Keratinocyte (primary cell): ENCODE measurements around the gene ADGRL3. TPM values are rescaled to one million over a fixed set of nuclear protein-coding genes. Genes with fewer than 3 reads are reported as not detected.

Source experiments
- DNase-seq: peaks from one replicate; pipeline ENCODE4 v3.0.0-alpha.2; 2011; ENCODE audit warnings: low read depth, missing footprints, low spot score
- FAIRE-seq: peaks from 2 replicates; lab custom pipeline; 2011; peaks lifted over from hg19 to GRCh38; lab: Jason Lieb, UNC
- H2AFZ ChIP-seq: 2 replicates; pipeline ENCODE4 v1.6.0; 2012; ENCODE audit warnings: low read length, control low read depth, inconsistent platforms; ENCODE audit not compliant: control insufficient read depth
- H3K27ac ChIP-seq: 2 replicates; pipeline ENCODE4 v1.5.1; 2011; ENCODE audit warnings: low read length; ENCODE audit not compliant: control insufficient read depth, insufficient read depth
- H3K27me3 ChIP-seq: 3 replicates; pipeline ENCODE4 v1.6.0; 2011; ENCODE audit warnings: low read length; ENCODE audit not compliant: control insufficient read depth, insufficient read depth; ENCODE audit errors: extremely low read depth
- H3K36me3 ChIP-seq, 2 experiments: 2 replicates in 1 of 2; 3 replicates in 1 of 2; pipeline ENCODE4 v1.5.1; 2011; ENCODE audit warnings: low read length in 2 of 2, mild to moderate bottlenecking in 1 of 2; ENCODE audit not compliant: control insufficient read depth in 2 of 2, insufficient read depth in 2 of 2; ENCODE audit errors: extremely low read depth in 1 of 2
- H3K4me1 ChIP-seq: 3 replicates; pipeline ENCODE4 v1.5.1; 2011; ENCODE audit warnings: low read length; ENCODE audit not compliant: control insufficient read depth, insufficient read depth; ENCODE audit errors: extremely low read depth
- H3K4me2 ChIP-seq: 3 replicates; pipeline ENCODE4 v1.6.0; 2011; ENCODE audit warnings: low read depth, low read length; ENCODE audit not compliant: control insufficient read depth, insufficient read depth; ENCODE audit errors: extremely low read depth
- H3K4me3 ChIP-seq, 3 experiments: fragments of 200-600 bp in 1 of 3; sonication (generic) in 1 of 3; 2 replicates in 2 of 3; 3 replicates in 1 of 3; pipeline ENCODE4 v1.5.1; 2011 to 2016; ENCODE audit warnings: low read length in 3 of 3, mild to moderate bottlenecking in 3 of 3, control low read depth in 2 of 3, inconsistent platforms in 1 of 3, low read depth in 1 of 3, mixed read lengths in 1 of 3, mixed run types in 1 of 3, moderate library complexity in 1 of 3; ENCODE audit not compliant: control insufficient read depth in 2 of 3, insufficient read depth in 2 of 3; ENCODE audit errors: extremely low read depth in 1 of 3
- H3K79me2 ChIP-seq: 2 replicates; pipeline ENCODE4 v1.6.0; 2012; ENCODE audit warnings: low read length; ENCODE audit not compliant: control insufficient read depth, insufficient read depth
- H3K9ac ChIP-seq: 3 replicates; pipeline ENCODE4 v1.6.0; 2011; ENCODE audit warnings: low read length; ENCODE audit not compliant: control insufficient read depth, insufficient read depth; ENCODE audit errors: extremely low read depth
- H3K9me1 ChIP-seq: 3 replicates; pipeline ENCODE4 v1.6.0; 2011; ENCODE audit warnings: low read length; ENCODE audit not compliant: control insufficient read depth, insufficient read depth; ENCODE audit errors: extremely low read depth
- H3K9me3 ChIP-seq: 2 replicates; pipeline ENCODE4 v1.5.1; 2012; ENCODE audit warnings: low read depth, low read length; ENCODE audit not compliant: control insufficient read depth
- H4K20me1 ChIP-seq: 3 replicates; pipeline ENCODE4 v1.6.0; 2011; ENCODE audit warnings: low read length; ENCODE audit not compliant: control insufficient read depth, insufficient read depth; ENCODE audit errors: extremely low read depth
- EZH2 ChIP-seq: IDR thresholded peaks from one replicate; pipeline ENCODE4 v1.6.1; 2012; ENCODE audit warnings: inconsistent platforms, mild to moderate bottlenecking, low read length, moderate library complexity
- dilution Hi-C: fragments of 300-500 bp; cut with MboI; formaldehyde crosslinking; loops from one replicate; pipeline ENCODE4 v1.7.0; 2020; ENCODE audit warnings: low sequenced_read_pairs; ENCODE audit not compliant: extremely low pct_ligation_motif_present
- polyA plus RNA-seq, 5 experiments: library from polyadenylated mRNA; depleted of rRNA in 3 of 5; stranded (reverse) in 3 of 5; stranded (forward) in 1 of 5; unstranded in 1 of 5; fragments of >200 nt; gene quantifications; 1 replicate in 1 of 5; 2 replicates in 3 of 5; 3 replicates in 1 of 5; pipeline versions ENCODE4 v1.2.1 to v1.2.3, GENCODE V29; 2011 to 2012; ENCODE audit warnings: missing spikeins in 2 of 5, low read depth in 1 of 5, low replicate concordance in 1 of 5
- TF ChIP-seq, protein P1 (sequence below), 3 experiments: IDR thresholded peaks in 1 of 3; conservative IDR thresholded peaks in 1 of 3; optimal IDR thresholded peaks in 1 of 3; 2 replicates in 2 of 3; 3 replicates in 1 of 3; pipeline versions ENCODE3 to v1.5.1; 2011; ENCODE audit warnings: low read length in 3 of 3, mild to moderate bottlenecking in 3 of 3, moderate library complexity in 2 of 3, control low read depth in 1 of 3, inconsistent platforms in 1 of 3; ENCODE audit not compliant: insufficient read depth in 2 of 3; ENCODE audit errors: extremely low read depth in 1 of 3

ADGRL3 gene
- polyA plus RNA-seq, 1 donor (not counting 4 experiments of a cell fraction or from before 2014, with no cell fraction given): 0.18 TPM

DNA sequence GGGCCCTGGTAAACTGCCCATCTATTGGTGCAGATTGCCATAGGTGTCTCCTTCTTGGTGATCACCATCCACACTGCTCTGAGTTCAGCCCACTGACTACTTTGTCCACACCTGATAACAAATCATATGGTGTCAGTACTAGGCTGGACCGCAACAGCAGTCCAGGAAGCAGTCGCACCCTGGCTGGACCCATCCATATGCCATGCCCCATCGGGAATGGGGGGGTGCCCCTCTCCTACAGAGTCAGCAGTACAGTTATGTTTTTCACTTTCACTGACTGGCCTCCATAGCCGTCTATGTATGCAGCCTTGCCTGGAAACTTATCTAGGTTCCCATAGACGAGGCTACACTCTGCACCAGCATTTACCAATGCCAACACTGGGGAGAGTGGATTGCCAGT lies 226.1 kb downstream of the ADGRL3 start:
- Histone ChIP-seq H3K36me3 (no peaks in the 10 kb centered on the region), H3K9ac (no peak overlapping the region), H3K4me3 (no peak overlapping the region), H3K27ac (no peak overlapping the region), H3K27me3 (no peaks in the 10 kb centered on the region), H3K9me3 (no peaks in the 10 kb centered on the region), H3K4me2 (no peak overlapping the region), H2AFZ (no peak overlapping the region), H4K20me1 (no peaks in the 10 kb centered on the region), H3K79me2 (no peaks in the 10 kb centered on the region), H3K9me1 (no peaks in the 10 kb centered on the region), H3K4me1 (peaks cover 30% of the 10 kb centered on the region)
- dilution Hi-C loops: no loop called here
- DNase-seq: no peak
- FAIRE-seq: no peak
- no peak for TF ChIP-seq EZH2
- TF ChIP-seq, protein P1, sequence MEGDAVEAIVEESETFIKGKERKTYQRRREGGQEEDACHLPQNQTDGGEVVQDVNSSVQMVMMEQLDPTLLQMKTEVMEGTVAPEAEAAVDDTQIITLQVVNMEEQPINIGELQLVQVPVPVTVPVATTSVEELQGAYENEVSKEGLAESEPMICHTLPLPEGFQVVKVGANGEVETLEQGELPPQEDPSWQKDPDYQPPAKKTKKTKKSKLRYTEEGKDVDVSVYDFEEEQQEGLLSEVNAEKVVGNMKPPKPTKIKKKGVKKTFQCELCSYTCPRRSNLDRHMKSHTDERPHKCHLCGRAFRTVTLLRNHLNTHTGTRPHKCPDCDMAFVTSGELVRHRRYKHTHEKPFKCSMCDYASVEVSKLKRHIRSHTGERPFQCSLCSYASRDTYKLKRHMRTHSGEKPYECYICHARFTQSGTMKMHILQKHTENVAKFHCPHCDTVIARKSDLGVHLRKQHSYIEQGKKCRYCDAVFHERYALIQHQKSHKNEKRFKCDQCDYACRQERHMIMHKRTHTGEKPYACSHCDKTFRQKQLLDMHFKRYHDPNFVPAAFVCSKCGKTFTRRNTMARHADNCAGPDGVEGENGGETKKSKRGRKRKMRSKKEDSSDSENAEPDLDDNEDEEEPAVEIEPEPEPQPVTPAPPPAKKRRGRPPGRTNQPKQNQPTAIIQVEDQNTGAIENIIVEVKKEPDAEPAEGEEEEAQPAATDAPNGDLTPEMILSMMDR (optimal IDR thresholded peaks at IDR 0.05 in 1 of 3, IDR thresholded peaks at IDR 0.05 in 1 of 3, conservative IDR thresholded peaks at IDR 0.05 in 1 of 3; ENCODE audit: extremely low read depth in 1 of 3, insufficient read depth in 2 of 3, low read length in 3 of 3): no peak

DNA sequence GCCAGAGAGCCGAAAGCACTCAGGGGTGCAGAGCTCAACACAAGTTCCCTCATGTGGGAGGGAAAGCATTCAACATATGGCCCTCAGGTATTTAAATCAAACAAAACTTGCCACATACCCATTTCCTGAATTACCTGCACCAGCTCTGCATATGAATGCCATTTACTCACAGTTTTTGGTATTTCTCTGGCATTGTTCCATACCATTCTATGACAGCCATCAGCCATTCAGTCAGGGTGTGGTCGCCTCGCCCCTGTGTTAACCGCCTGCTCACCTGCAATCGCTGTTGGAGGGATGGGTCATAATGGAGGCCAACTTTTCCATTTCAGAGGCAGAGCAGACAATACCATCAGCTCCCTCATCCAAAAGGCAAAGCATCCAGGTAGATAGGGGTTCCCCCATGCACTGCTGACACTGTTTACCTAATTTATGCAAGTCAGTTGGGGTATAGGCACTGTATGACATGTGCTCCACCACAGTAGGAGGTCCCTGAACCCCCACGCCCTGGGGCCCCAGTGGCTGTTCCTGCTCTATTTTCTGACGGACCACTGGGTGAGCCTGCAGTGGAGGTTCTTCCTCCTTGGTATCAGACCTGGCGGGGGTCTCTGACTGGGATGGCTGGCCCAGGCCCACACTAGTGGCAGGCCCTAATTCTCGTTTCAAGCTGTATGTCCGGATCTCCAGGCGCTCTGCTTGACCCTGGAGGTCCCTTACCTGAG lies 227.1 kb downstream of the ADGRL3 start:
- DNase-seq (peak; percentile 54), FAIRE-seq (peak; percentile 96)
- H3K9ac ChIP-seq: no peak overlapping the region
- H4K20me1 ChIP-seq: no peaks in the 10 kb centered on the region
- H3K4me2 ChIP-seq: peak overlapping the region; percentile 19
- no peaks in the 10 kb centered on the region for H3K36me3 ChIP-seq
- peak overlapping the region; percentile 41 for H3K27ac ChIP-seq
- H3K4me3 ChIP-seq: no peak overlapping the region
- H3K79me2 ChIP-seq: no peaks in the 10 kb centered on the region
- no peaks in the 10 kb centered on the region for H3K9me3 ChIP-seq
- H3K4me1 ChIP-seq: peaks cover 30% of the 10 kb centered on the region
- no peaks in the 10 kb centered on the region for H3K9me1 ChIP-seq
- no peak for TF ChIP-seq EZH2
- TF ChIP-seq, protein P1 (optimal IDR thresholded peaks at IDR 0.05 in 1 of 3, IDR thresholded peaks at IDR 0.05 in 1 of 3, conservative IDR thresholded peaks at IDR 0.05 in 1 of 3; ENCODE audit: extremely low read depth in 1 of 3, insufficient read depth in 2 of 3, low read length in 3 of 3): no peak
- H3K27me3 ChIP-seq: no peaks in the 10 kb centered on the region
- no peak overlapping the region for H2AFZ ChIP-seq
- dilution Hi-C loops: no loop called here
